ENCODE data around the gene SERGEF. TPM values are rescaled to one million over a fixed set of nuclear protein-coding genes. Genes with fewer than 3 reads are reported as not detected.

The SERGEF gene
- total and polyA plus RNA-seq, 4 donors: 12.0 to 17.9 (median 13.4) TPM

DNA sequence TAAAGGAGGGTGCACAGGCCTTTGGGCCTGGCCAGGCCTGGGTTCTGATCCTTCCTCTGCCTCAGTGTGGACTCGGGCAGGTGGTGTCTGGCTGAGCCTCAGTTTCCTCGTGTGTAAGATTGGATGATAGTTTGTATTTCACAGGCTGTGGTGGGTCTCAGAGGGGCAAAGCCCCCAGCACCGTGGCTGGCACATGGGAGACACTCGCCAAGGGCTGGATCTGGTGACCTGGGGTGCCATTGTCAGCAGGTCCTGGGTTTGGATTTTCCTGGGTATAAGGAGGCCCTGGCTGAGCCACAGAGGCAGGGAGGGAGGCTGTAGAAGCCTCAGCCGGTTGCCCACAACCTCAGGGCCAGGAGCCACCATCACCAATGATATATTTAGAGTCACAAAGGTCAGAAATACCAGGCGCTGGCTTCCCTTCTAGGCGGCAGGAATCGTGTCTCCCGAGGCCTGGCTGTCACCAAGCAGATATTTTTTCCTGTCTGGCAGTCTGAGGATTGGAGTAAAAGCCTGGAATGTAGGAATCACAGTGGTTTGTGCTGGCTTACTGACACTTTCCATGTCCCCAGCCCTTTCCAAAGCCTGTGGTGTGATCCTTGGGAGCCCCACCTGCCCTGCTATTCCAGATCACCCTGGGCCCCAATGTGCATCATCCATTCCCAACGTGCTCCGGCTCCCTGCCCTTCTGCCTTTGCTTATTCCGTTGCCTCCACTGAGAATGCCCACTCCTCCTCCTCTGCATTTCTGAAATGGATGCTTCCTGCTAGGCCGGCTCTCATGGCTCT is 262.6 kb downstream of the SERGEF start:
- Histone ChIP-seq H3K36me3 (ENCODE audit: control insufficient read depth in 4 of 4, insufficient read depth in 3 of 4, low read depth in 1 of 4, low read length in 3 of 4) (no peaks in the 10 kb centered on the region), H3K4me3 (ENCODE audit: low read depth in 1 of 3, low read length in 3 of 3) (no peak overlapping the region), H3K27ac (ENCODE audit: low read depth in 1 of 2, low read length in 2 of 2) (no peak overlapping the region), H3K9me3 (ENCODE audit: control insufficient read depth in 4 of 4, low read length in 3 of 4) (no peaks in the 10 kb centered on the region), H3K4me1 (ENCODE audit: control insufficient read depth in 4 of 4, insufficient read depth in 4 of 4, low read length in 3 of 4) (peaks cover 1 to 22% (median 19%) of the 10 kb centered on the region in 4 donors), H3K27me3 (ENCODE audit: control insufficient read depth in 4 of 4, insufficient read depth in 4 of 4, low read length in 3 of 4) (no peaks in the 10 kb centered on the region), H3K9ac (ENCODE audit: low read depth in 1 of 2, low read length in 2 of 2) (no peak overlapping the region)
- DNase-seq (ENCODE audit: low spot score): no peak
- 67% methylated on average over 13 of the region's 13 CpGs for WGBS
- TF ChIP-seq, protein P1, sequence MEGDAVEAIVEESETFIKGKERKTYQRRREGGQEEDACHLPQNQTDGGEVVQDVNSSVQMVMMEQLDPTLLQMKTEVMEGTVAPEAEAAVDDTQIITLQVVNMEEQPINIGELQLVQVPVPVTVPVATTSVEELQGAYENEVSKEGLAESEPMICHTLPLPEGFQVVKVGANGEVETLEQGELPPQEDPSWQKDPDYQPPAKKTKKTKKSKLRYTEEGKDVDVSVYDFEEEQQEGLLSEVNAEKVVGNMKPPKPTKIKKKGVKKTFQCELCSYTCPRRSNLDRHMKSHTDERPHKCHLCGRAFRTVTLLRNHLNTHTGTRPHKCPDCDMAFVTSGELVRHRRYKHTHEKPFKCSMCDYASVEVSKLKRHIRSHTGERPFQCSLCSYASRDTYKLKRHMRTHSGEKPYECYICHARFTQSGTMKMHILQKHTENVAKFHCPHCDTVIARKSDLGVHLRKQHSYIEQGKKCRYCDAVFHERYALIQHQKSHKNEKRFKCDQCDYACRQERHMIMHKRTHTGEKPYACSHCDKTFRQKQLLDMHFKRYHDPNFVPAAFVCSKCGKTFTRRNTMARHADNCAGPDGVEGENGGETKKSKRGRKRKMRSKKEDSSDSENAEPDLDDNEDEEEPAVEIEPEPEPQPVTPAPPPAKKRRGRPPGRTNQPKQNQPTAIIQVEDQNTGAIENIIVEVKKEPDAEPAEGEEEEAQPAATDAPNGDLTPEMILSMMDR (IDR thresholded peaks at IDR 0.05; ENCODE audit: low read depth, low read length, missing input control): no peak
- TF ChIP-seq SP1 (IDR thresholded peaks at IDR 0.05) (no peak), JUND (IDR thresholded peaks at IDR 0.05) (no peak), HNF4G (IDR thresholded peaks at IDR 0.05) (no peak), RXRA (IDR thresholded peaks at IDR 0.05) (no peak), GABPA (IDR thresholded peaks at IDR 0.05 in 1 of 2, conservative IDR thresholded peaks at IDR 0.05 in 1 of 2) (no peak), FOXA1 (IDR thresholded peaks at IDR 0.05) (no peak), FOXA2 (IDR thresholded peaks at IDR 0.05) (no peak), HNF4A (conservative IDR thresholded peaks at IDR 0.05) (no peak), RAD21 (IDR thresholded peaks at IDR 0.05) (no peak), EGR1 (IDR thresholded peaks at IDR 0.05; ENCODE audit: low read depth in 2 of 2) (no peak), YY1 (IDR thresholded peaks at IDR 0.05) (no peak)
- TF ChIP-seq, protein P2, sequence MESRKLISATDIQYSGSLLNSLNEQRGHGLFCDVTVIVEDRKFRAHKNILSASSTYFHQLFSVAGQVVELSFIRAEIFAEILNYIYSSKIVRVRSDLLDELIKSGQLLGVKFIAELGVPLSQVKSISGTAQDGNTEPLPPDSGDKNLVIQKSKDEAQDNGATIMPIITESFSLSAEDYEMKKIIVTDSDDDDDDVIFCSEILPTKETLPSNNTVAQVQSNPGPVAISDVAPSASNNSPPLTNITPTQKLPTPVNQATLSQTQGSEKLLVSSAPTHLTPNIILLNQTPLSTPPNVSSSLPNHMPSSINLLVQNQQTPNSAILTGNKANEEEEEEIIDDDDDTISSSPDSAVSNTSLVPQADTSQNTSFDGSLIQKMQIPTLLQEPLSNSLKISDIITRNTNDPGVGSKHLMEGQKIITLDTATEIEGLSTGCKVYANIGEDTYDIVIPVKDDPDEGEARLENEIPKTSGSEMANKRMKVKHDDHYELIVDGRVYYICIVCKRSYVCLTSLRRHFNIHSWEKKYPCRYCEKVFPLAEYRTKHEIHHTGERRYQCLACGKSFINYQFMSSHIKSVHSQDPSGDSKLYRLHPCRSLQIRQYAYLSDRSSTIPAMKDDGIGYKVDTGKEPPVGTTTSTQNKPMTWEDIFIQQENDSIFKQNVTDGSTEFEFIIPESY (IDR thresholded peaks at IDR 0.05): no peak
- TF ChIP-seq, protein P3, sequence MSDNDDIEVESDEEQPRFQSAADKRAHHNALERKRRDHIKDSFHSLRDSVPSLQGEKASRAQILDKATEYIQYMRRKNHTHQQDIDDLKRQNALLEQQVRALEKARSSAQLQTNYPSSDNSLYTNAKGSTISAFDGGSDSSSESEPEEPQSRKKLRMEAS (IDR thresholded peaks at IDR 0.05): no peak
- TF ChIP-seq, protein P4, sequence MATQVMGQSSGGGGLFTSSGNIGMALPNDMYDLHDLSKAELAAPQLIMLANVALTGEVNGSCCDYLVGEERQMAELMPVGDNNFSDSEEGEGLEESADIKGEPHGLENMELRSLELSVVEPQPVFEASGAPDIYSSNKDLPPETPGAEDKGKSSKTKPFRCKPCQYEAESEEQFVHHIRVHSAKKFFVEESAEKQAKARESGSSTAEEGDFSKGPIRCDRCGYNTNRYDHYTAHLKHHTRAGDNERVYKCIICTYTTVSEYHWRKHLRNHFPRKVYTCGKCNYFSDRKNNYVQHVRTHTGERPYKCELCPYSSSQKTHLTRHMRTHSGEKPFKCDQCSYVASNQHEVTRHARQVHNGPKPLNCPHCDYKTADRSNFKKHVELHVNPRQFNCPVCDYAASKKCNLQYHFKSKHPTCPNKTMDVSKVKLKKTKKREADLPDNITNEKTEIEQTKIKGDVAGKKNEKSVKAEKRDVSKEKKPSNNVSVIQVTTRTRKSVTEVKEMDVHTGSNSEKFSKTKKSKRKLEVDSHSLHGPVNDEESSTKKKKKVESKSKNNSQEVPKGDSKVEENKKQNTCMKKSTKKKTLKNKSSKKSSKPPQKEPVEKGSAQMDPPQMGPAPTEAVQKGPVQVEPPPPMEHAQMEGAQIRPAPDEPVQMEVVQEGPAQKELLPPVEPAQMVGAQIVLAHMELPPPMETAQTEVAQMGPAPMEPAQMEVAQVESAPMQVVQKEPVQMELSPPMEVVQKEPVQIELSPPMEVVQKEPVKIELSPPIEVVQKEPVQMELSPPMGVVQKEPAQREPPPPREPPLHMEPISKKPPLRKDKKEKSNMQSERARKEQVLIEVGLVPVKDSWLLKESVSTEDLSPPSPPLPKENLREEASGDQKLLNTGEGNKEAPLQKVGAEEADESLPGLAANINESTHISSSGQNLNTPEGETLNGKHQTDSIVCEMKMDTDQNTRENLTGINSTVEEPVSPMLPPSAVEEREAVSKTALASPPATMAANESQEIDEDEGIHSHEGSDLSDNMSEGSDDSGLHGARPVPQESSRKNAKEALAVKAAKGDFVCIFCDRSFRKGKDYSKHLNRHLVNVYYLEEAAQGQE (IDR thresholded peaks at IDR 0.05): no peak
- TF ChIP-seq, protein P5, sequence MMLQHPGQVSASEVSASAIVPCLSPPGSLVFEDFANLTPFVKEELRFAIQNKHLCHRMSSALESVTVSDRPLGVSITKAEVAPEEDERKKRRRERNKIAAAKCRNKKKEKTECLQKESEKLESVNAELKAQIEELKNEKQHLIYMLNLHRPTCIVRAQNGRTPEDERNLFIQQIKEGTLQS (IDR thresholded peaks at IDR 0.05): no peak
